Fibroblast of pulmonary artery (primary cell): Measurements from ENCODE around the gene PLCG2.

Experiments used
- DNase-seq: peaks from one replicate; pipeline ENCODE4 v3.0.0-alpha.2; 2010; ENCODE audit warnings: low read depth
- H3K4me3 ChIP-seq: replicated peaks from 2 replicates; pipeline ENCODE4 v1.5.1; 2011; ENCODE audit warnings: low read depth, mild to moderate bottlenecking, control low read depth, low read length, moderate library complexity
- TF ChIP-seq, protein P1 (sequence below): IDR thresholded peaks from 2 replicates; pipeline ENCODE4 v1.5.1; 2011; ENCODE audit warnings: mild to moderate bottlenecking, control low read depth, low read length, inconsistent platforms; ENCODE audit errors: missing control alignments

PLCG2 gene

DNA sequence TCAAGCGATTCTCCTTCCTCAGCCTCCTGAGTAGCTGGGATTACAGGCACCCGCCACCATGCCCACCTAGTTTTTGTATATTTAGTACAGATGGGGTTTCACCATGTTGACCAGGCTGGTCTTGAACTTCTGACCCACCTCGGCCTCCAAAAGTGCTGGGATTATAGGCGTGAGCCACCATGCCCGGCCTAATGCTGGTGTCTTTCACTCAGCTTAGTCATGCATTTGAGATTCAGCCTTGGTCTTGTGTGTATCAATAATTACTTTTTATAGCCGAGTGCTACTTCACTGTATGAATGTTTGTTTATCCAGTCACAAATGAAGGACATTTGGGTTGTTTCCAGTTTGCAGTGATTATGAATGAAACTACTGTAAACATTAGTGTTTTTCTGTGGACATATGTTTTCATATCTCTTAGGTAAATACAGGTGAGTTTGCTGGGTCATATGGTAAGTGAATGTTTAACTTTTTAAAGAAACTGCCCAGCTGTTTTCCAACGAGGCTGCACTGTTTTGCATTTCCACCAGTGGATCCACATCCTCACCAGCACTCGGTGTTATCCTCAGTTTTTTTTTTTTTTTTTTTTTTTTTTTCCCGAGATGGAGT is 11.0 kb upstream of the PLCG2 start:
- no peak overlapping the region for H3K4me3 ChIP-seq
- TF ChIP-seq, protein P1, sequence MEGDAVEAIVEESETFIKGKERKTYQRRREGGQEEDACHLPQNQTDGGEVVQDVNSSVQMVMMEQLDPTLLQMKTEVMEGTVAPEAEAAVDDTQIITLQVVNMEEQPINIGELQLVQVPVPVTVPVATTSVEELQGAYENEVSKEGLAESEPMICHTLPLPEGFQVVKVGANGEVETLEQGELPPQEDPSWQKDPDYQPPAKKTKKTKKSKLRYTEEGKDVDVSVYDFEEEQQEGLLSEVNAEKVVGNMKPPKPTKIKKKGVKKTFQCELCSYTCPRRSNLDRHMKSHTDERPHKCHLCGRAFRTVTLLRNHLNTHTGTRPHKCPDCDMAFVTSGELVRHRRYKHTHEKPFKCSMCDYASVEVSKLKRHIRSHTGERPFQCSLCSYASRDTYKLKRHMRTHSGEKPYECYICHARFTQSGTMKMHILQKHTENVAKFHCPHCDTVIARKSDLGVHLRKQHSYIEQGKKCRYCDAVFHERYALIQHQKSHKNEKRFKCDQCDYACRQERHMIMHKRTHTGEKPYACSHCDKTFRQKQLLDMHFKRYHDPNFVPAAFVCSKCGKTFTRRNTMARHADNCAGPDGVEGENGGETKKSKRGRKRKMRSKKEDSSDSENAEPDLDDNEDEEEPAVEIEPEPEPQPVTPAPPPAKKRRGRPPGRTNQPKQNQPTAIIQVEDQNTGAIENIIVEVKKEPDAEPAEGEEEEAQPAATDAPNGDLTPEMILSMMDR = no peak
- no peak for DNase-seq

DNA sequence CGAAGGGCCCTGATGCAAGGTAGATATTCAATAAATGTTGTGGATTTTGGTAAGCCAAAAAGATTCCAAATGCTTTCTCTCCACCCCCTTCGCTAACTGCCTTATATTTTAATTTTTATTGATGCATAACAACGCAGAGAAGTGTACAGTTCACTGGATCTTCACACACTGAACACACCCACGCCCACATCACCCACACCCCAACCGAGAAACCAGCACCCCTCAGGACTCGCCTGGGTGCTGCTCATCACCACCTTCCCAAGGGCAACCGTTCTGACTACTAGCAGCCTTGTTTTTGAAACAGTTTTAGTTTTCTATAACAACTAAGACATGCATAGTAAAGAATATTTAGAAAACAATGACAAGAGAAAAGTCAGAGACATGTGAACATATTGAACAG is 9.1 kb upstream of the PLCG2 start:
- no peak overlapping the region for H3K4me3 ChIP-seq
- no peak for DNase-seq
- TF ChIP-seq, protein P1 = no peak

DNA sequence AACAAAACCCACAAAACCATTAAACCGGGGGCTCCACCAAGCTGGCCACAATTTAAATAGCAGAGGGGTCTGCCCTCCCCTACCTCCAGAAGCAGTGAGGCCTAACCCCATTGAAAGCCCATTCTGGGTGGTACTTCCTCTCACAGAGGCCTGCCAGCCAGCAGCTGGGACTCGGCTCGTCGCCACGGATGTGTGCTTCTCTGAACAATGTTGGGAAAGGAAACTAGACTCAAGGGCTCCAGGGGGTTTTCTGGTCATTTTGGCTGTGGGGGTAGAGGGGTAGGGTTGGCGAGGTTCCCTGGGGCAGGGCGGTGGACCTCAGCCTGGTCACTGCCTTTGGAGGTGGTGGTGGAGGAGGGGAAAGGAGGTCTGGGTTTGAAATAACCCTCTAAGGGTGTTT is 4.7 kb upstream of the PLCG2 start:
- TF ChIP-seq, protein P1 = no peak
- DNase-seq = no peak
- no peak overlapping the region for H3K4me3 ChIP-seq

DNA sequence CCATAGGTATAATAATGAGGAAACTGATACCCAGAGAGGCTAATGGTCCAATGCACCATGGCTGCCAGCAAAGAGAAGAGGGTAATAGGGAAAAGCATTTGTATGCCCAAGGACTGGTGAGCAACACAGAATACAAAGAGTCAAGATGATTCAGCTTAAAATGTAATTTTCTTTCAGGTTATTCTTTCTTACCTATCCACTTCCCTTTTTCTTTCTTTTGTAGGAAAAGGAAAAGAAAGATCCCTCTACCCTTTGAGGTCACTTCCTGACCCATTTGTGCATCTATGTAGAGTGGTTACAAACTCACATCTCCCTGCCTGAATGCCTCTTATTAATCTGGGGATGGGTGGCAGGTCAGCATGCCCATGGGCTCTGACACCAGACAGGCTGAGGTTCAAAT is 3.5 kb upstream of the PLCG2 start:
- no peak for DNase-seq
- no peak overlapping the region for H3K4me3 ChIP-seq
- TF ChIP-seq, protein P1 = no peak

DNA sequence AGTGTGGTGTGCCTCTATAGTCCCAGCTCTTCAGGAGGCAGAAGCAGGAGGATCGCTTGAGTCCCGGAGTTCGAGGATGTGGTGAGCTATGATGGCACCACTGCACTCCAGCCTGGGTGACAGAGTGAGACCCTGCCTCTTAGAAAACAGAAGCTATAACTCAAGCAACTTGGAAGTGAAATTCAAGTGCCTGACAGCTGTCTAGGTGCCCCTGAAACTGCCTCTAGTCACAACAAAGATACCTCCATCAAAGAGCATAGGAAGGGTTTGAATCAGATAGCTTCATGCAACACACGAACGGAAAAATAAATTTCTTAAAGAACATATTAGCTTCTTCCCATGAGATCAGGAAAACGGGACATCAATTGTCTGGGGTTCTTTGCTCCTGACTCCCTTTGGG is 860 bp upstream of the PLCG2 start:
- TF ChIP-seq, protein P1 = no peak
- no peak overlapping the region for H3K4me3 ChIP-seq
- no peak for DNase-seq

DNA sequence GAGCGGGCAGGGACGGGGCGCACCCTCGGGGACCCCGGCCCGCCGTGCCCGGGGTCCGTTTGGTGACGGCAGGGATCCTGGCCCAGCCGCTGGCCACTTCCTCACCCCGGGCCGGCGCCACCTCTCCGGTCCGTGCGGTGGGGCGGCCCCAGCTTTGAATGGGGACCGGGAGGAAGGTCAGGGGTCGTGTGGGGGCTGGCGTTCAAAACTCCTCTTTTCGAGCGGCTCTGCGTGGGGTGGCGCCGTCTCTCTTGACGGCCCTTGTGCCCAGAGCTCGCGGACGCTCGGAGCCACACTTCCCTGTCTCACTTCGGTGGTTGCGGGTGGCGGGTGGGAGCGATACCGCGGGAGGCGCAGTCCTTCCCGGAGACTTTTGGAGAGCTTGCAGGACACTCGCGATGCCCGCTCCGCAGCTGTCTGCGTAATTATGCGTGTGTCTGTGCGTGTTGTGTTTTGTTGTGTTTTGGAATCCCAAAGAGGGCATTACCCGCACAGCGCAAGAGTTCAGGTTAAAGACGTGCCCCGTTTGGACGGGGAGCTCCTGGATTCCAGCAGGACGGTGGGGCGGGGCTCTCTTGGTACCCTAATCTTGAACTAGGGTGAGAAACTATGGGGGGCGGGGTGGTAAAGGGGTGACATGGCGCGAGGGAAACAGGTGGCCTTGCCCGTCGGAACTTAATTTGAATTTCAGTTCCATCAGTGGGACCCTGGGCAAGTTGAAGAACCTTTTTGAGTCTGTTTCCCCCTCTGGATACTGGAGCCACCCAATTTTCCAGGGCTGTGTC is 637 bp downstream of the PLCG2 start:
- H3K4me3 ChIP-seq = peak overlapping the region; percentile 40
- TF ChIP-seq, protein P1 = no peak
- peak; percentile 4 for DNase-seq
